ENCODE results near the gene SIK2.
"Not testable (repeated sequence)": the region's sequence is repeated elsewhere in the genome, so short reads cannot be mapped to it uniquely, and the experiment has no call there.

Gene SIK2

GRCh38 chr11:111658493-111658892, 56.2 kb downstream of the SIK2 start:
- not testable (repeated sequence) for DNase-seq (ENCODE audit: low read depth)

GRCh38 chr11:111659201-111660115, 57.2 kb downstream of the SIK2 start:
- DNase-seq (ENCODE audit: low read depth): no peak

- no peak for DNase-seq (ENCODE audit: low read depth)
These were observed 58.6 kb downstream of the SIK2 start for GRCh38 chr11:111660822-111661221.

- no peak for DNase-seq (ENCODE audit: low read depth)
These were observed 61.6 kb downstream of the SIK2 start for GRCh38 chr11:111663820-111664219.

- no peak for DNase-seq (ENCODE audit: low read depth)
These were observed 63.5 kb downstream of the SIK2 start for GRCh38 chr11:111665777-111666176.

GRCh38 chr11:111668980-111669379, 66.7 kb downstream of the SIK2 start:
- DNase-seq (ENCODE audit: low read depth): no peak

- DNase-seq (ENCODE audit: low read depth): no peak
These were observed 69.1 kb downstream of the SIK2 start for GRCh38 chr11:111671383-111671782.

- no peak for DNase-seq (ENCODE audit: low read depth)
These were observed 70.7 kb downstream of the SIK2 start for GRCh38 chr11:111672949-111673348.

GRCh38 chr11:111674941-111675340, 72.7 kb downstream of the SIK2 start:
- DNase-seq (ENCODE audit: low read depth): no peak

GRCh38 chr11:111675891-111676290, 73.6 kb downstream of the SIK2 start:
- DNase-seq (ENCODE audit: low read depth): no peak

- no peak for DNase-seq (ENCODE audit: low read depth)
These were observed 74.8 kb downstream of the SIK2 start for GRCh38 chr11:111676878-111677585.

GRCh38 chr11:111680486-111681175, 78.4 kb downstream of the SIK2 start:
- no peak for DNase-seq (ENCODE audit: low read depth)

- DNase-seq (ENCODE audit: low read depth): no peak
These were observed 81.6 kb downstream of the SIK2 start for GRCh38 chr11:111683806-111684205.

- DNase-seq (ENCODE audit: low read depth): no peak
These were observed 82.0 kb downstream of the SIK2 start for GRCh38 chr11:111684251-111684650.

- no peak for DNase-seq (ENCODE audit: low read depth)
These were observed 85.8 kb downstream of the SIK2 start for GRCh38 chr11:111688013-111688412.

GRCh38 chr11:111691176-111691575, 88.9 kb downstream of the SIK2 start:
- no peak for DNase-seq (ENCODE audit: low read depth)

GRCh38 chr11:111691741-111692140, 89.5 kb downstream of the SIK2 start:
- no peak for DNase-seq (ENCODE audit: low read depth)

GRCh38 chr11:111693224-111693937, 91.1 kb downstream of the SIK2 start:
- no peak for DNase-seq (ENCODE audit: low read depth)

GRCh38 chr11:111694851-111695250, 92.6 kb downstream of the SIK2 start:
- no peak for DNase-seq (ENCODE audit: low read depth)

GRCh38 chr11:111696556-111696955, 94.3 kb downstream of the SIK2 start:
- DNase-seq (ENCODE audit: low read depth): no peak

GRCh38 chr11:111697933-111698371, 95.7 kb downstream of the SIK2 start:
- DNase-seq (ENCODE audit: low read depth): no peak

All from stimulated activated CD8-positive, alpha-beta memory T cell treated with anti-CD3 and anti-CD28 coated beads, Interleukin-15, amount 100 ng/mL, for 1 hour (primary cell).